CD4-positive, CD25-positive, alpha-beta regulatory T cell (primary cell): Measurements from ENCODE around the gene AGXT. TPM values are rescaled to one million over a fixed set of nuclear protein-coding genes. Genes with fewer than 3 reads are reported as not detected.
A peak's percentile ranks its signal among the peaks of the same experiment; 100 is the strongest.

Experiments
- ATAC-seq, 2 donors: fragments of 150-1000 bp; cut with Tn5 transposase; one replicate each; pipeline ENCODE4 v1.10.0; 2021; ENCODE audit warnings: low read depth in 2 of 2, moderate number of reproducible peaks in 2 of 2, moderate library complexity in 1 of 2
- DNase-seq, 3 donors: peaks; one replicate each; pipeline versions ENCODE4 v3.0.0 to v3.0.0-alpha.2; 2012 to 2022; ENCODE audit warnings: mixed read lengths in 1 of 3
- H3K27ac ChIP-seq: one replicate; pipeline ENCODE4 v1.7.0; 2013; ENCODE audit warnings: mild to moderate bottlenecking, low read length; ENCODE audit not compliant: insufficient read depth, poor library complexity, severe bottlenecking
- H3K27me3 ChIP-seq: one replicate; pipeline ENCODE4 v1.7.0; 2013; ENCODE audit warnings: low read length; ENCODE audit not compliant: control insufficient read depth, insufficient read depth
- H3K36me3 ChIP-seq: one replicate; pipeline ENCODE4 v1.7.0; 2013; ENCODE audit warnings: mild to moderate bottlenecking, low read length, moderate library complexity; ENCODE audit not compliant: control insufficient read depth, insufficient read depth
- H3K4me1 ChIP-seq: 2 replicates; pipeline ENCODE4 v1.7.0; 2013; ENCODE audit warnings: mild to moderate bottlenecking, low read length; ENCODE audit not compliant: insufficient read depth, control insufficient read depth, poor library complexity, severe bottlenecking
- H3K4me3 ChIP-seq: one replicate; pipeline ENCODE4 v1.7.0; 2013; ENCODE audit warnings: low read depth, mild to moderate bottlenecking, low read length, moderate library complexity
- H3K9me3 ChIP-seq, 2 experiments: 1 replicate in 1 of 2; 2 replicates in 1 of 2; pipeline ENCODE4 v1.7.0; 2013; ENCODE audit warnings: low read length in 2 of 2, mild to moderate bottlenecking in 1 of 2, moderate library complexity in 1 of 2; ENCODE audit not compliant: control insufficient read depth in 2 of 2
- H3K27ac Mint-ChIP-seq, 3 donors: one replicate each; pipeline ENCODE4 v1.8.0; 2020 to 2022; ENCODE audit warnings: mild to moderate bottlenecking in 3 of 3, mixed read lengths in 3 of 3, moderate library complexity in 2 of 3
- H3K27me3 Mint-ChIP-seq: one replicate; pipeline ENCODE4 v1.8.0; 2022; ENCODE audit warnings: mild to moderate bottlenecking, mixed read lengths
- H3K36me3 Mint-ChIP-seq: one replicate; pipeline ENCODE4 v1.8.0; 2020; ENCODE audit warnings: mixed read lengths
- H3K4me1 Mint-ChIP-seq, 4 donors: one replicate each; pipeline ENCODE4 v1.8.0; 2020 to 2022; ENCODE audit warnings: mixed read lengths in 4 of 4, mild to moderate bottlenecking in 1 of 4
- H3K4me3 Mint-ChIP-seq, 4 donors: one replicate each; pipeline ENCODE4 v1.8.0; 2020 to 2022; ENCODE audit warnings: mild to moderate bottlenecking in 4 of 4, mixed read lengths in 4 of 4, moderate library complexity in 3 of 4
- H3K9me3 Mint-ChIP-seq, 7 donors: one replicate each; pipeline ENCODE4 v1.8.0; 2020 to 2022; ENCODE audit warnings: mixed read lengths in 7 of 7, mild to moderate bottlenecking in 3 of 7, moderate library complexity in 2 of 7
- polyA plus RNA-seq, 4 donors: library from polyadenylated mRNA; unstranded; fragments of 300-500 nt; fragmentation: Illumina TruSeq; gene quantifications; one replicate each; pipeline ENCODE4 v1.2.3, GENCODE V29; 2021
- total RNA-seq: library from RNA; stranded (reverse); gene quantifications from one replicate; pipeline ENCODE4 v1.2.3, GENCODE V29; 2022

Gene AGXT
- total and polyA plus RNA-seq, 5 donors from 2014 or later: not detected

GRCh38 chr2:240823449-240824336, 44.9 kb upstream of the AGXT start:
- Mint-ChIP-seq H3K4me3 (no peak overlapping the region), H3K27ac (no peak overlapping the region)
- no peak overlapping the region for H3K4me3 ChIP-seq

GRCh38 chr2:240825476-240825875, 43.1 kb upstream of the AGXT start:
- no peaks in the 10 kb centered on the region for H3K36me3 Mint-ChIP-seq
- ATAC-seq: no peak

More at GRCh38 chr2:240823449-240824336, 44.9 kb upstream of the AGXT start:
- no peaks in the 10 kb centered on the region for H3K36me3 Mint-ChIP-seq
- DNase-seq: no peak
- Histone ChIP-seq H3K4me1 (peaks cover 15% of the 10 kb centered on the region), H3K27me3 (peaks cover 47% of the 10 kb centered on the region), H3K9me3 (peaks cover 0 to 5% of the 10 kb centered on the region in 2 experiments), H3K27ac (no peak overlapping the region), H3K36me3 (no peaks in the 10 kb centered on the region)
- peaks cover 5 to 12% (median 6%) of the 10 kb centered on the region in 4 donors for H3K4me1 Mint-ChIP-seq
- H3K27me3 Mint-ChIP-seq: peaks cover 72% of the 10 kb centered on the region
- no peak for ATAC-seq
- peaks cover 0 to 6% (median 0%) of the 10 kb centered on the region in 7 donors for H3K9me3 Mint-ChIP-seq

GRCh38 chr2:240831594-240832204, 36.9 kb upstream of the AGXT start:
- H3K27me3 ChIP-seq: peaks cover 16% of the 10 kb centered on the region
- ATAC-seq (no peak), DNase-seq (no peak)
- peaks cover 11% of the 10 kb centered on the region for H3K4me1 ChIP-seq
- H3K36me3 ChIP-seq: no peaks in the 10 kb centered on the region
- H3K4me3 ChIP-seq: peak overlapping the region; percentile 66
- H3K9me3 ChIP-seq: no peaks in the 10 kb centered on the region
- peaks cover 50% of the 10 kb centered on the region for H3K27me3 Mint-ChIP-seq
- no peaks in the 10 kb centered on the region for H3K9me3 Mint-ChIP-seq
- H3K36me3 Mint-ChIP-seq: no peaks in the 10 kb centered on the region
- no peak overlapping the region for H3K27ac Mint-ChIP-seq
- no peak overlapping the region for H3K27ac ChIP-seq
- H3K4me3 Mint-ChIP-seq: peak overlapping the region; percentile 54 to 81 (median 63)
- peaks cover 0 to 6% (median 0%) of the 10 kb centered on the region in 4 donors for H3K4me1 Mint-ChIP-seq

More at GRCh38 chr2:240825476-240825875, 43.1 kb upstream of the AGXT start:
- H3K4me1 Mint-ChIP-seq: peaks cover 5 to 12% (median 6%) of the 10 kb centered on the region in 4 donors
- Histone ChIP-seq H3K4me1 (peaks cover 6% of the 10 kb centered on the region), H3K4me3 (no peak overlapping the region), H3K36me3 (no peaks in the 10 kb centered on the region), H3K27ac (no peak overlapping the region), H3K27me3 (peaks cover 53% of the 10 kb centered on the region), H3K9me3 (peaks cover 0 to 5% of the 10 kb centered on the region in 2 experiments)
- peaks cover 0 to 6% (median 0%) of the 10 kb centered on the region in 7 donors for H3K9me3 Mint-ChIP-seq
- no peak for DNase-seq
- no peak overlapping the region for H3K4me3 Mint-ChIP-seq
- H3K27me3 Mint-ChIP-seq: peaks cover 86% of the 10 kb centered on the region
- H3K27ac Mint-ChIP-seq: peak overlapping the region in 1 of 3 donors; percentile 69

GRCh38 chr2:240832205-240832727, 36.4 kb upstream of the AGXT start:
- Histone ChIP-seq H3K4me3 (peak overlapping the region; percentile 66), H3K9me3 (no peaks in the 10 kb centered on the region), H3K36me3 (no peaks in the 10 kb centered on the region), H3K27me3 (peaks cover 13% of the 10 kb centered on the region), H3K27ac (peak overlapping the region; percentile 47), H3K4me1 (peaks cover 11% of the 10 kb centered on the region)
- Mint-ChIP-seq H3K27ac (peak overlapping the region in 1 of 3 donors; percentile 56), H3K4me3 (peak overlapping the region; percentile 60 to 81 (median 67)), H3K9me3 (no peaks in the 10 kb centered on the region), H3K36me3 (no peaks in the 10 kb centered on the region), H3K27me3 (peaks cover 44% of the 10 kb centered on the region), H3K4me1 (peaks cover 0 to 6% (median 0%) of the 10 kb centered on the region in 4 donors)
- ATAC-seq: peak; percentile 93
- DNase-seq: peak; percentile 97 to 99 (median 98)

GRCh38 chr2:240832921-240833494, 35.6 kb upstream of the AGXT start:
- H3K27me3 ChIP-seq: peaks cover 9% of the 10 kb centered on the region

GRCh38 chr2:240833724-240834285, 34.8 kb upstream of the AGXT start:
- H3K27me3 Mint-ChIP-seq: peaks cover 36% of the 10 kb centered on the region
- Histone ChIP-seq H3K4me1 (peaks cover 11% of the 10 kb centered on the region), H3K9me3 (no peaks in the 10 kb centered on the region), H3K4me3 (no peak overlapping the region), H3K27me3 (peaks cover 6% of the 10 kb centered on the region), H3K27ac (no peak overlapping the region), H3K36me3 (no peaks in the 10 kb centered on the region)
- DNase-seq: no peak
- H3K27ac Mint-ChIP-seq: peak overlapping the region in 1 of 3 donors; percentile 32
- peak overlapping the region in 1 of 4 donors; percentile 41 for H3K4me3 Mint-ChIP-seq
- H3K4me1 Mint-ChIP-seq: peaks cover 0 to 6% (median 0%) of the 10 kb centered on the region in 4 donors
- H3K9me3 Mint-ChIP-seq: peaks cover 0 to 1% (median 0%) of the 10 kb centered on the region in 7 donors
- ATAC-seq: no peak
- no peaks in the 10 kb centered on the region for H3K36me3 Mint-ChIP-seq

More at GRCh38 chr2:240832921-240833494, 35.6 kb upstream of the AGXT start:
- ATAC-seq (no peak), DNase-seq (no peak)
- no peak overlapping the region for H3K27ac Mint-ChIP-seq
- no peak overlapping the region for H3K4me3 ChIP-seq
- H3K4me1 Mint-ChIP-seq: peaks cover 0 to 6% (median 0%) of the 10 kb centered on the region in 4 donors
- peak overlapping the region in 1 of 4 donors; percentile 41 for H3K4me3 Mint-ChIP-seq
- no peaks in the 10 kb centered on the region for H3K36me3 Mint-ChIP-seq
- no peaks in the 10 kb centered on the region for H3K36me3 ChIP-seq
- H3K9me3 Mint-ChIP-seq: peaks cover 0 to 1% (median 0%) of the 10 kb centered on the region in 7 donors
- H3K4me1 ChIP-seq: peaks cover 11% of the 10 kb centered on the region
- H3K27me3 Mint-ChIP-seq: peaks cover 41% of the 10 kb centered on the region
- H3K27ac ChIP-seq: no peak overlapping the region
- H3K9me3 ChIP-seq: no peaks in the 10 kb centered on the region

GRCh38 chr2:240834377-240834975, 34.1 kb upstream of the AGXT start:
- Histone ChIP-seq H3K4me1 (peaks cover 11% of the 10 kb centered on the region), H3K4me3 (no peak overlapping the region), H3K36me3 (no peaks in the 10 kb centered on the region), H3K27ac (no peak overlapping the region), H3K27me3 (peaks cover 6% of the 10 kb centered on the region), H3K9me3 (no peaks in the 10 kb centered on the region)
- peaks cover 33% of the 10 kb centered on the region for H3K27me3 Mint-ChIP-seq
- peak overlapping the region in 1 of 3 donors; percentile 32 for H3K27ac Mint-ChIP-seq
- no peak overlapping the region for H3K4me3 Mint-ChIP-seq
- H3K4me1 Mint-ChIP-seq: peaks cover 0 to 6% (median 0%) of the 10 kb centered on the region in 4 donors
- H3K9me3 Mint-ChIP-seq: peaks cover 0 to 1% (median 0%) of the 10 kb centered on the region in 7 donors
- H3K36me3 Mint-ChIP-seq: no peaks in the 10 kb centered on the region
- ATAC-seq: no peak
- no peak for DNase-seq
